GOT3 (cell line): ENCODE results near the gene ARPC1A.
"Not testable (repeated sequence)": the region's sequence is repeated elsewhere in the genome, so short reads cannot be mapped to it uniquely, and the experiment has no call there.

ENCODE experiments used
- DNase-seq: peaks from one replicate; lab custom pipeline; 2025; ENCODE audit warnings: mixed read lengths; lab: John Stamatoyannopoulos, UW

ARPC1A gene

DNA sequence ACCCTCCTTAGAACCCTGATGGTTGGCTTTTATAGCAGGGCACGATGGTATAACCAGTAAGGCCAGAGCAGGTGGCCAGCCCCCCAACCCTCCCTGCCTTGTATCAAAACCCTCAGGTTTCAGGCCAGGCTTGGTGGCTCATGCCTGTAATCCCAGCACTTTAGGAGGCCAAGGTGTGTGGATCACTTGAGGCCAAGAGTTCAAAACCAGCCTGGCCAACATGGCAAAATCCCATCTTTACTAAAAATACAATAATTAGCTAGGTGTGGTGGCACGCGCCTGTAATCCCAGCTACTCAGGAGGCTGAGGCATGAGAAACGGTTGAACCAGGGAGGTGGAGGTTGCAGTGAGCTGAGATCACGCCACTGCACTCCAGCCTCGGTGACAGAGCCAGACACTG is 3.0 kb upstream of the ARPC1A start:
- DNase-seq = not testable (repeated sequence)

DNA sequence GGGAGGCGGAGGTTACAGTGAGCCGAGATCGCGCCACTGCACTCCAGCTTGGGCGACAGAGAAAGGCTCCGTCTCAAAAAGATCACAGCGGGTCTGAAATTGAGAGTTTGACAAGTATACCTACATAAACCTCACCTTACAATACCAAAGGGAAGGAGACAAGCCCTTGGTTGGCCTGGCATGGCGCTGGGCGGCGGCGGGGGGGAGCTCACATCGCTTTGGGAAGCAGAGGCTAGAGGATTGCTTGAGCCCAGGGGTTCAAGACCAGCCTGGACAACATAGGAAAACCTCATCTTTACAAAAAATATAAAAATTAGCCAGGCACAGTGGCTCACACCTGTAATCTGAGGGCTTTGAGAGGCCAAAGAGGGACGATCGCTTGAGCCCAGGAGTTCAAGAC is 1.1 kb upstream of the ARPC1A start:
- DNase-seq = no peak

DNA sequence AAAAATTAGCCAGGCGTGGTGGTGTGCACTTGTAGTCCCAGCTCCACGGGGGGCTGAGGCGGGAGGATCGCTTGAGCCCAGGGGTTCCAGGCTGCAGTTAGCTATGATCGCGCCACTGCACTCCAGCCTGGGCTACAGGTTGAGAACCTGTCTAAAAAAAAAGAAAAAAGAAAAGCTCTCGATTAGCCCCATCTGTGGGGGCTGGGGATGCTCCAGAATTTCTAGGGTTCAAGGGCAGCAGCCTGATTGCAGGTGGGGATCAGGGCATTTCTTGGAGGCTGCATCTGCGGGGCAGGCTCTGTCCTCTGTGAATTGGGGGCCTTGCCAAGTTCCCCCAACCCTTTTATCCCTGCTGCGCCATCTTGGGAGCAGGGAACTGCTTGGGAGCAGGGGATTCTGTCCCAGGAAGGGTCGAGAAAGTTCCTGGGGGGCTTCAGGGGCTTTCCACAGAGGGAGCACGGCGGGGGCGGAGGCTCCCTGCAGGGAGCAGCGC is 651 bp upstream of the ARPC1A start:
- DNase-seq = no peak

DNA sequence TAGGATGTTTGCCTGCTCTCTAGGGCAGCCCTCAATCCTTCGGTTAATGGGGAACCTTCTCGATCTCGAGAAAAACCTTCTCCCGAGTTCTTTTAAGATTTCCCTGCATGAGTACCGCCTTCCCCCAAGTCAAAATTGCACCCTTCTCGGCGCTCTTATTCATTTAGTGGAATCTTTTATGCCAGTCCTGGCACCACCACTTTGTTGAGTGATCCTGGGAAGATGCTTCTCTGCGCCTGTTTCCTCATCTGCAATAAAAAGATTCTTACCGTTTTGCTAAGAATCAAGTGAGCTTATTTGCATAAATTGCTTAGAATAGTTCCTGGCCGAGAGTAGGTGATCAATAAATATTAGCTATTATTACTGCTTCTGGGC is 697 bp downstream of the ARPC1A start:
- no peak for DNase-seq

DNA sequence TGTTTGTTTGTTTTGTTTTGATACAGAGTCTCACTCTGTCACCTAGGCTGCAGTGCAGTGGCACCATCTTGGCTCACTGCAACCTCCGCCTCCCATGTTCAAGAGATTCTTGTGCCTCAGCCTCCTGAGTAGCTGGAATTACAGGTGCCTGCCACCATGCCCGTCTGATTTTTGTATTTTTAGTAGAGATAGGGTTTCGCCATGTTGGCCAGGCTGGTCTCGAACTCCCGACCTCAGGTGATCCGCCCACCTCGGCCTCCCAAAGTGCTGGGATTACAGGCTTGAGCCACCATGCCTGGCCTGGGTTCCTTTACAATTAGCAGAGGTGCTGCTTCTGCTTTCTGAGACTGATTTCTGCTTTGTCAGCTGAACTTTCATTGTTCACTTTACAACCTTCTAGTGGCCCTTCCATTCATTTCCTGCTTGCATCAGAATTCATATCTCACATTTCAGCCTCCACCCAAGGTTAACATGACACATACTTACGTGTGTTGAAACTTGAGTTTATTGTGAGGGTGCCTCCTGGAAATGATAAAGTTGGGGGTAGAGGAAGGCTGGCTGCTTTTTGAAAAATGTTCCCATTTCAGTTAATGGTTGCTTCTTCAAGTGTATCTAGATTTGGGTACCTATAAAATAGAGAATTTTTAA is 4.7 kb downstream of the ARPC1A start:
- not testable (repeated sequence) for DNase-seq

DNA sequence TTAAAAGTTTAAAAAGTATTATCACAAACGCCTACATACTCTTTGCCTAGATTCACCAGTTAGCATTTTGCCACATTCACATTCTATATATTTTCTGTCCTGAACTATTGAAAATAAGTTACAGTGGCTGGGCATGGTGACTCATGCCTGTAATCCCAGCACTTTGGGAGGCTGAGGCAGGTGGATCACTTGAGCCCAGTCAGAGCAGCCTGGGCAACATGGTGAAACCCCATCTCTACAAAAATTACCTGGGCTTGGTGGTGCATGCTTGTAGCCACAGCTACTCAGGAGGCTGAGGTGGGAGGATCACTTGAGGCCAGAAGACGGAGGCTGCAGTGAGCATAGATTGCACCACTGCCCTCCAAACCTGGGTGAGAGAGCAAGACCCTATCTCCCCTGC is 5.3 kb downstream of the ARPC1A start:
- DNase-seq = no peak

DNA sequence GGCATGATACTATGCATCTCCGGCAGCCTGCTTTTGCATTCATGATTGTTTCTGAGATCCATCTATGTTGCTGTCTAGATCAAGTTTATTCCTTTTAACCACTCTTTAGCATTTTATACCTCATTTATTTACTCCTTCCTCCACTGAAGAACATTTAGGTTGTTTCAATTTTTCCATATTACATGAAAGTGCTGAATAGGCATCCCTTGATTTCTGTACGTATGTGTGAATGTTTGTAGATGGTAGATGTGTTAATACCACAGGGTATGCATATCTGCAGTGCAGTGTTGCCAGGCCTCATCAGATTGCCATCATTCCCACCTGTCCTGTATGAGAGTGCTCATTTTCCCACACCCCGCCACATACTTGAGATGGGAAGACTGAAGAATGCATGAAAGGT is 13.9 kb downstream of the ARPC1A start:
- DNase-seq = no peak

DNA sequence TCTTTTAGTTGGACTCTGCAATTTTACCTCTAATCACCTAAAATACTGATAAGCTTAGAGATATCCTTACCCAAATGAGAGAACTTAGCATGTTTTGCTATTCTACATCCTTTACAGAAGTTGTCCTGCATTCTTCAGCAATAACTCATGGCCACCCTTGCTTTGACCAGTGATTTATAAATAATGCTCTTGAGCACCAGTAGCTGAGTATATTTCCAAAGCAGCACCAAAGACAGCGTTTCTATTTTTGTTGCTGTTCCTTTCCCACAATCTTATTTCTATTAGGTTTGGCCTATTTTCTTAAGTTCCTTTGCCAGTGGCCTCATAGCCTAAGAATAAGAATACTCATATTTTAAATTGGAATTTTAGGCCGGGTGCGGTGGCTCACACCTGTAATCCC is 15.0 kb downstream of the ARPC1A start:
- DNase-seq = no peak

DNA sequence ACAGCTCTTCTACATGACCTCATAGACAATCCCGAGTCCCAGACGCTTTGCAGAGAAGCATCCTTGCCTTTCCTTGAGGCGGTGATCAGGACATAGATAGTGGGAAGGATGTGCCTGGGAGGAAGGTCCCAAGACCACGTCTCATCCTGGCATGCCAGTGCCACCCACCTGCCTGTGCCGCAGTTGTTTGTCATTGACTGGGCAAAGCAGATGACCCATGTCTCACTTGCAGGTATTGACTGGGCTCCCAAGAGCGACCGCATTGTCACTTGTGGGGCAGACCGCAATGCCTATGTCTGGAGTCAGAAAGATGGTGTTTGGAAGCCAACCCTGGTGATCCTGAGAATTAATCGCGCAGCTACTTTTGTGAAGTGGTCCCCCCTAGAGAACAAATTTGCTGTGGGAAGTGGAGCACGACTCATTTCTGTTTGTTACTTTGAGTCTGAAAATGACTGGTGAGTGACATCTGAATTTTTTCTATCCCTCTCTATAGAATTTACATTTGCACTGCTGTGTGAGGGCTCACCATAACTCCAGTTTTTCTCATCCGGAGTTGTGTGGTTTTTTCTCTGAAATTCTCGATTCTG is 18.5 kb downstream of the ARPC1A start:
- no peak for DNase-seq

DNA sequence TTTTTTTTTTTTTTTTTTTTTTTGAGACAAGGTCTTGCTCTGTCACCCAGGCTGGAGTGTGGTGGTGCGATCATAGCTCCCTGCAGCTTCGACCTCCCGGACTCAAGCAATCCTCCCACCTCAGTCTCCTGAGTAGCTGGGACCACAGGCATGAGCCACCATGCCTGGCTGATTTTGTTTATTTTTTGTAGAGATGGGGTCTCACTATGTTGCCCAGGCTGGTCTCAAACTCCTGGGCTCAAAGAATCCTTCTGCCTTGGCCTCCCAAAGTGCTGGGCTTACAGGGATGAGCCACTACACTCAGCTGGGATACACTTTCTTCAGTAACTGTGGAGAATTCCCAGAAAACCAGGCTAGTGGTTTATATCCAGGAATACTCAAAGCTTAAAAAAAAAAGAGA is 24.9 kb downstream of the ARPC1A start:
- DNase-seq = not testable (repeated sequence)

DNA sequence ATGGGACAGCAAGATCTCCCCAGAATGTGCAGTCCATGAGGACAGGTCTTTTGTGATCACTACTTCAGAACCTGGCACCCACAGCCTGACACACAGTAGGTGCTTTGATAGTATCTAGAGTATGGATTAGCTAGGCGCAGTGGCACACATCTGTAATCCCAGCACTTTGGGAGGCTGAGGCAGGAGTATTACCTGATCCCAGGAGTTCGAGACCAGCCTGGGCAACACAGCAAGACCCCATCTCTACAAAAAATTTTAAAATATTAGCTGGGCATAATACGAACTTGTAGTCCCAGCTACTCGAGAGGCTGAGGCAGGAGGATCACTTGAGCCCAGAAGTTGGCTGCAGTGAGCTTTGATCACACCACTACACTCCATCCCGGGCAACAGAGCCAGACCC is 26.5 kb downstream of the ARPC1A start:
- no peak for DNase-seq

DNA sequence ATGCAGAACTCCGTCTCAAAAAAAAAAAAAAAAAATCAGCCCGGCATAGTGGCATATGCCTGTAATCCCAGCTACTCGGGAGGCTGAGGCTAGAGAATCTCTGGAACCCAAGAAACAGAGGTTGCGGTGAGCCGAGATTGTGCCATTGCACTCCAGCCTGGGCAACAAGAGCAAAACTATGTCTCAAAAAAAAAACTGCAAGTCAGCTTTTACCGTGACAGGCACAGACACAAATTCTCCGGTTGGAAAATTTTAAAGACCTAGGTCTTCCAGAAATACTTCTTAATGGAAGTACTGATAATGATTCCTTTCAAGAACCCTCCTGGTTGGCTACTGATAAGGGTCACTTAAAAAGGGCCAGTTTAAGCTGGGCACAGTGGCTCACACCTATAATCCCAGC is 29.4 kb downstream of the ARPC1A start:
- DNase-seq = no peak

DNA sequence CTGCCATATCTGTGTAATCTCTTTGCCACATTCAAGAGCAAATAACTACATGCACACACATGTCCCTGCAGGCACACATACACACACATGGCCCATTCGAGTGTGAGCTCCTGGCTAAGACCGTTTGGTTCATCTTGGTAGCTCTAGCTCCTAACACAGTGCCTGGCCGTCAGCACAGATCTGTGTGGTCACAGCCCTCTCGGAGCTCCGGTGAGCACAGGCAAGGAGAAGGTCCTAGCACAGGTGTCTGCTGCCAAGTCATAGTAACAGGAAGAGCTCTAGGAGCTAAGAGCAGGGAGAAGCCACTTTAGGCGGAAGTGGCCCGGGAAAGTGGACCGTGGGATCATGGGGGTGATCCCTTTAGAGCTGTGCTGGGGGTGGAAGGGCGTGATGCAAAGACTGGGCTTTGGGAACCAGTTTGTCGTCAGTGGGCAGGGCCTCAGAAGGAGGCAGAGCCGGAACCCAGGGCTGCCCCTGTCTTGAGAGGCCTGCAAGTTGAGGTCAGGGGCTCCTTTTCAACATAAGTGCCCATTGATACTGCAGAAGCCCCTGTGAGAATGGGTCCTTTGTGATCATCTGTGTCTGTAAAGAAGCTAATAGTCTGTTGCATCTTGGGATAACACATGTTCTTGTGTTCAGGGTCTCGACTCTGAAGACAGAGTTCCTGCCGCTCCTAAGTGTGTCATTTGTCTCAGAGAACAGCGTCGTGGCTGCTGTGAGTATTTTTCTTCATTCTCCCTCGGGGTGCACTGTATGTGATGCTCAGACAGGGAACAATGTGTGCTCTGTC is 32.2 kb downstream of the ARPC1A start:
- DNase-seq = no peak

DNA sequence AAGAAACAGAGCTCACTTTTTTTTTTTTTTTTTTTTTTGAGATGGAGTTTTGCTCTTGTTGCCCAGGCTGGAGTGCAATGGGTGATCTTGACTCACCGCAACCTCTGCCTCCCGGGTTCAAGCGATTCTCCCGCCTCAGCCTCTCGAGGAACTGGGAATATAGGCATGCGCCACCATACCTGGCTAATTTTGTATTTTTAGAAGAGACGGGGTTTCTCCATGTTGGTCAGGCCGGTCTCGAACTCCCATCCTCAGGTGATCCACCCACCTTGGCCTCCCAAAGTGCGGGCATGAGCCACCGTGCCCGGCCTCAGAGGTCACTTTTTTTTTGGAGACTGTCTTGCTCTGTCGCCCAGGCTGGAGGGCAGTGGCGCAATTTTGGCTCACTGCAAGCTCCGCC is 32.8 kb downstream of the ARPC1A start:
- DNase-seq = not testable (repeated sequence)

DNA sequence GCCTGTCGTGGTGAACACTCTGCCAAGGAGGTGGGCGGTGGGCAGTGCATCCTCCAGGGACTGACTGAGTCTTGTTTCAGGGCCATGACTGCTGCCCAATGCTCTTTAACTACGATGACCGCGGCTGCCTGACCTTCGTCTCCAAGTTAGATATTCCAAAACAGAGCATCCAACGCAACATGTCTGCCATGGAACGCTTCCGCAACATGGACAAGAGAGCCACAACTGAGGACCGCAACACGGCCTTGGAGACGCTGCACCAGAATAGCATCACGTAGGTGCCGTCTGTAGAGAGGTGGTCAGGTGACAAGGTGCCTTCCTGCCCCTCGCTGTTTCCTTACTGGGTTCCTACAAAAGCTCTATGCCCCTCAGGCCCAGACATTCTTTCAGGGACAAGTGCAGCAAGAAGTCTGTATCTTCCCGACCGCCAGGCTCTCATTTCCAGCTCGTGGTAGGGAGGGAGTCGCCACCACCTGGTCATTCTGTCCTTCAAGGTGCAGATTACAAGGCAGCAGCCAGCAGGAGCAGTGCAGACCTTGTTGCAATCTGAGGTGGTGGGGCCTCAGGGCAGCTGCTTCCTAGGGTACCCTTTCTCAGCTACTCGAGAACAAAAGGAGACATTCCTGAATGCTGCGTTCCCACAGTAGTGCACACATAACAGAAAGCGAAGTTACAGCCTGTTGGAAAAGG is 33.9 kb downstream of the ARPC1A start:
- no peak for DNase-seq

DNA sequence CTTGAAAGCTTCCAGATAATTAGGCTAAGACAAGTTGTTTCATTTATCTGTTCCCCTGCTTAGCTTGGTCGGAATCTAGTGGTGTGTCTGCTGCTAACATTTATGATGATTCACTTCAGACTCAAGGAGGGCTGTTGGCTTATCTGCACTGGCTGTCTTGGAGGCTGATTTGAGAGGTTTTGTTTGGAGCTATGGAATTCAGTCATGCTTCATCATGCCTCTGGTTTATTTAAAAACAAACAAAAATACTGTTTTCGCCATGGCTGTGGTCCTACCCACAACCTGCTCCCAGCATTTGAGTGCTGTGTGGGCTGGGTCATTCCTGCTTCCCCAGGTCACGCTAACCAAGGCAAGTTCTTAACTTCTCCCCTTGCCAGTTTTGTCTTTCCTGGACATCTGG is 37.1 kb downstream of the ARPC1A start:
- no peak for DNase-seq

DNA sequence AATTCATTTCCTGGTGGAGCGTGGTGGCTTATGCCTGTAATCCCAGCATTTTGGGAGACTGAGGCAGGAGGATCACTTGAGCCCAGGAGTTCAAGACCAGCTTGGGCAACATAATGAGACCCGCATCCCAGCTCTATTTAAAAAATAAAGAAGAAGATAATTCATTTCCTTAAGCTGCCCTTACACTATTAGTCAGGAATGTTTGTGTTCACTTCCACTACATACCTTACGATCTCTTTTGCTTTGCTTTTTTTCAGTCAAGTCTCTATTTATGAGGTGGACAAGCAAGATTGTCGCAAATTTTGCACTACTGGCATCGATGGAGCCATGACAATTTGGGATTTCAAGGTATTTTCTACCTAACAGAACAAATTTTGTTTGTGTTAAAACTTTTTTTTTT is 37.6 kb downstream of the ARPC1A start:
- DNase-seq = no peak

DNA sequence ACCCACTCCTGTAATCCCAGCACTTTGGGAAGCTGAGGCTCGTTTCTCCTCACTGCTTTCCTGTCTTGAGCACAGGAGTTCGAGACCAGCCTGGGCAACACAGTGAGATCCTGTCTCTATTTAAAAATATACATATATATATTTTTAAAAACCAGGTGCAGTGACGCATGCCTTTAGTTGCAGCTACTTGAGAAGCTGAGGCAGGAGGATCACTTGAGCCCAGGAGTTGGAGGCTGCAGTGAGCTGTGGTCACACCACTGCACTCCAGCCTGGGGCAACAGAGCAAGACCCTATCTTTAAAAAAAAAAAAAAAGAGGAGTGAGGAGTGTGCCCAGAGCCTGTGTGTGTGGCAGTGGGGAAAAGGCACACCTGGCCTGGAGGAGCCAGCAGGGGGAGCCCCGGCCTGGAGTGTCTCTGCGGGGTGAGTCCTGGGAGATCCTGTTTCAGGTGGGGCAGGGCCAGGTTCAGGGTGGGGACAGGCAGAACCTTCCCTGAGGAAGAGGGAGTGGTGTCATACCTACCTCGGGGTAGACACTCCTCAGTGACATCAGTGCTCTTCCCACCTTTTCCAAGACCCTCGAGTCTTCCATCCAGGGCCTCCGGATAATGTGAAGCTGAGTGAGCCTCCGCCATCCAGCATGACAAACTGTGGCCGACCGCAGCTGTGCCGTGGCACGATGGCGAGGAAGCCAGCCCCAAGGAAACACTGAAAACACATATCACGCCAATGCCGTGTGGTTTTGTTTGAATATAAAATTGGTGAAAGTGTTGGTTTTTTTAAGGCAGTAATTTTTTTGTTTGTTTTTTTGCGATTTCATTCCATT is 39.8 kb downstream of the ARPC1A start:
- DNase-seq = no peak

DNA sequence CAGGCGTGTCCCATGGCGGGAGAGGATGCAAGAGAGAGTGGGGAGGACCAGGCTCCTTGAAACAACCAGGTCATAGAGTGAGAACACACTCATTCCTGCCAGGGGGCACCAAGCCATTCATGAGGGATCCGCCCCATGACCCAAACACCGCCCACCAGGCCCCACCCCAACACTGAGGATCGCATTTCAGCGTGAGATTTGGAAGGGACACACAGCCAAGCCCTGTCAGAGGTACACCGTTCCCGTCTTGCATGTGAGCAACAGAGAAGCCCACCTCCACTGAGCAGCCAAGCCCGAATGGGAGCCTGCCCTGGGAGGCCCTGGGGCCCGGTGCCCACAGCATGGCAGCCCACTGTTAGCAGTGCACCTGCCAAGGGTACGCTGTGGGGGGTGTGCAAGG is 40.9 kb downstream of the ARPC1A start:
- no peak for DNase-seq

DNA sequence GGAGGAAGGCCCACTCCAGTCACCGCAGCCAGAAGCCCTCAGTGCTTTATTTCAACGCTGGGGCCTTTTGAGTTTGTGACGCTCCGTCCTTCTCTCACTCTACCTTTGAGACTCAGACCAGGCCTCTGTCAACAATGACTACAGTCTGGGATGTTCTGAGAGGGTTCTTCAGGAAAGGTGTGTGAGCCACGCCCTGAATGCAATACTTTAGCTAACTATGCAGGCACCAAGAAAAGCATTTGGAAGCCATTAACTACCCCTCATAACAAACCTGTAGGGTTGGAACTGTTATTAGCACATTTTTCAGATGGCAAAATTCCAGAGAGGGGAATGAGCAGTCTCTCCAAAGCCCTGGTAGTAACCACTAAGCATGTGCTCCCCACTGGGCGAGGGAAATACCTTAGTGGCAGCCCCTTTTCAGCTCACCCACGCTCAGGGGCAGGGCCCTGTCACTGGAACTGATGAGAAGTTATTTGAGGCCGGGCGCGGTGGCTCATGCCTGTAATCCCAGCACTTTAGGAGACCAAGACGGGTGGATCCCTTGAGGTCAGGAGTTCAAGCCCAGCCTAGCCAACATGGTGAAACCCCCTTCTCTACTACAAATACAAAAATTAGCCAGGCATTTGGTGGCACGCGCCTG is 43.2 kb downstream of the ARPC1A start:
- DNase-seq = no peak

DNA sequence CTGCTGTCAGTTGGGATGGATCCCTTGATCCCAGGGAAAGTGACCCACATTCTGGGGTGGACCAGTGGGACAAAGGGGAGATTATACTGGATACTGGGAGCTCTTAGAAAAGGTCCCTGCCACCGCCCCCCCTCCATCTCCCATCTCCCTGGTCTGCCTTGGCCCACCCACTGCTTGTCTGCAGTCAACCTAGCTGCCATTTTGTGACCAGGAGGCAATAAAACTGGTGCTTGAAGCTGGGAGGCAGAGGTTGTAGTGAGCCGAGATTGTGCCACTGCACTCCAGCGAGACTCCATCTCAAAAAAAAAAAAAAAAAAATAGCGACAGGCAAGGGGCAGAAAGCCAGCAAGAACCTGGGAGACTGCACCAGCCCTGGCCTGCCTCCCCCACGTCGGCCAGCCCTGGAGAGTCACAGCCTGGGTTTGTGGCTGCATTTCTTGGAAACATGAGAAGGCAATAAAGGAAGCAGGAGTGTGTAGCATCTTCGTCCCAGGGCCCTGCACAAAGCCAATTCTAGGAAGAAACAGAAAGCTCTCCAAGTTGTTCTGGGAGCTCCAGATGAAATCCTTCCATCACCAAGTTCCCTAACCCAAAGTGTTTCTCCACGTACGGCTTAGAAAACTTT is 44.2 kb downstream of the ARPC1A start:
- DNase-seq = no peak
